ENCODE data around the gene XXYLT1. TPM values are rescaled to one million over a fixed set of nuclear protein-coding genes. Genes with fewer than 3 reads are reported as not detected.

XXYLT1 gene
- total and polyA plus RNA-seq, 2 of the 4 experiments (the other 2 are of a cell fraction) = 14.7 to 18.1 TPM

- Histone ChIP-seq H3K18ac (ENCODE audit: low read depth, low read length) (no peak overlapping the region), H4K91ac (ENCODE audit: insufficient read depth, low read depth, low read length) (no peak overlapping the region), H3K79me1 (ENCODE audit: low read depth in 1 of 2, low read length in 2 of 2) (no peaks in the 10 kb centered on the region), H2AK9ac (replicated peaks; ENCODE audit: low read depth, low read length, poor library complexity) (no peak overlapping the region), H3K9me3 (ENCODE audit: control insufficient read depth, insufficient read depth, low read length) (peaks cover under 1% of the 10 kb centered on the region; the same call in 1 of the 2 replicates), H2BK5ac (ENCODE audit: low read depth, low read length, poor library complexity, severe bottlenecking) (no peak overlapping the region), H3K36me3 (ENCODE audit: control insufficient read depth, insufficient read depth, low read length) (no peaks in the 10 kb centered on the region), H3K56ac (ENCODE audit: extremely low read depth, insufficient read depth, low read length) (no peak overlapping the region), H3K4me3 (ENCODE audit: insufficient read depth, low read depth, low read length) (no peak overlapping the region), H2BK120ac (ENCODE audit: low read depth, low read length) (no peak overlapping the region), H3K14ac (replicated peaks; ENCODE audit: low read depth, low read length) (no peak overlapping the region), H3K9me1 (ENCODE audit: insufficient read depth, low read length) (no peaks in the 10 kb centered on the region), H2AFZ (replicated peaks; ENCODE audit: low read length, poor library complexity) (no peak overlapping the region), H2BK15ac (ENCODE audit: low read depth, low read length) (no peak overlapping the region), H2BK20ac (ENCODE audit: low read depth, low read length) (no peak overlapping the region), H4K5ac (ENCODE audit: low read depth, low read length) (no peak overlapping the region), H2AK5ac (ENCODE audit: low read depth, low read length) (no peak overlapping the region), H3K4ac (ENCODE audit: low read depth, low read length) (no peak overlapping the region), H3K9ac (ENCODE audit: low read depth, low read length) (no peak overlapping the region), H3K4me2 (ENCODE audit: low read depth, low read length) (no peak overlapping the region), H3K27ac (ENCODE audit: insufficient read depth, low read length) (no peak overlapping the region), H4K8ac (ENCODE audit: low read depth in 2 of 2, low read length in 2 of 2) (no peak overlapping the region), H4K20me1 (ENCODE audit: insufficient read depth, low read length) (no peaks in the 10 kb centered on the region), H3K27me3 (ENCODE audit: control insufficient read depth, insufficient read depth, low read length) (peaks cover 46% of the 10 kb centered on the region), H3K4me1 (ENCODE audit: control insufficient read depth, insufficient read depth, low read length) (no peaks in the 10 kb centered on the region), H3K23ac (ENCODE audit: low read depth, low read length) (no peak overlapping the region)
- intact Hi-C loops (cut with micrococcal nuclease) (no loop called here), in situ Hi-C loops (cut with MboI; ENCODE audit: low sequenced_read_pairs) (no loop called here), dilution Hi-C loops (cut with HindIII; ENCODE audit: low sequenced_read_pairs, unreplicated experiment) (no loop called here)
- POLR2A ChIA-PET (ENCODE audit: unreplicated experiment) = no interaction called here
- DNase-seq (no peak), ATAC-seq (ENCODE audit: low read depth) (no peak)
- no TSS peak for BruUV-seq (replicated peaks)
- CTCF ChIA-PET = interaction anchor here (2.1 kb wide), 1 partner anchor 11 kb away, joined by 4 read pairs; no protein-coding TSS in a partner anchor
- WGBS, 2 experiments (ENCODE audit: extremely low coverage in 2 of 2, insufficient read length in 1 of 2) = 50% methylated on average over 5 of the region's 16 CpGs; no CpG with 5 or more reads in 1 of the 2 experiments
- no peak for TF ChIP-seq RFX5 (IDR thresholded peaks at IDR 0.05; ENCODE audit: low read depth, low read length)
- no peak for TF ChIP-seq BHLHE40 (IDR thresholded peaks at IDR 0.05; ENCODE audit: low read depth, low read length)
- no peak for TF ChIP-seq CEBPB (IDR thresholded peaks at IDR 0.05; ENCODE audit: low read depth, low read length)
- TF ChIP-seq NFE2L2 (IDR thresholded peaks at IDR 0.05; ENCODE audit: low read depth, low read length) = no peak
- no peak for TF ChIP-seq FOS (IDR thresholded peaks at IDR 0.05; ENCODE audit: low read depth, low read length)
- TF ChIP-seq SMC3 (IDR thresholded peaks at IDR 0.05; ENCODE audit: low read depth, low read length) = no peak
- no peak for TF ChIP-seq CHD1 (IDR thresholded peaks at IDR 0.05; ENCODE audit: low read depth, low read length)
- no peak for TF ChIP-seq CTCF (conservative IDR thresholded peaks at IDR 0.05; ENCODE audit: low read depth, low read length)
- no peak for TF ChIP-seq MAZ (IDR thresholded peaks at IDR 0.05; ENCODE audit: borderline replicate concordance, low read depth, low read length)
Observed at GRCh38 chr3:195041871-195042742, 228.9 kb downstream of the XXYLT1 start.

Measured in IMR-90 (cell line).